A549 (cell line): Measurements from ENCODE around the gene NCKIPSD.

Experiments used
- CHD2 ChIP-seq: fragments of 150-350 bp; IDR thresholded peaks from 2 replicates; pipeline ENCODE4 v1.6.1; 2014; ENCODE audit warnings: low read length; ENCODE audit not compliant: partially characterized antibody
- HDAC2 ChIP-seq: fragments of 200-600 bp; sonication (generic); IDR thresholded peaks from 2 replicates; pipeline ENCODE4 v1.6.1; 2016
- POLR2A ChIP-seq: IDR thresholded peaks from 2 replicates; pipeline ENCODE4 v1.6.1; 2012; ENCODE audit warnings: mild to moderate bottlenecking, low read length
- TF ChIP-seq, protein P1 (sequence below): IDR thresholded peaks from 2 replicates; pipeline ENCODE4 v1.6.1; 2012
- TF ChIP-seq, protein P2 (sequence below): fragments of 150-350 bp; IDR thresholded peaks from 2 replicates; pipeline ENCODE4 v1.6.1; 2014; ENCODE audit warnings: low read depth, mild to moderate bottlenecking, low read length

DNA sequence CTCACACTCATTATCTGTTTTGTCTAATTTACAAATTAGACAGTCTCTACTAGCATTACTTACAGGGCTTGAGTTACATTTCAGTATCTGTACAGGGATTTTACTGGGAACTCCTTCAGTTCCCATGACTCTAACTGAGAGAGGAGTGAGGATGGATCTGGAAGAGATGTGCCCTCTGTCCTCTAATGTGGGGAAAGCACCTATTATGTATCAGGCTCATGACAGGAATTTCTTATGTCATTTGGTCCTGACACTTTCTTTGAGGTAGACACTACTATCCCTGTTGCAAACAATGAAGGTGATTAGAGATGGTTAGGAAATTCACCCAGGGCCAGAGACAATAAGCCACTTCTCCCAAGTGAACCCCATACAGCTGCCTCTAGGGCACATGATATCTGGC, 10.9 kb upstream of the NCKIPSD start:
- TF ChIP-seq, protein P1, sequence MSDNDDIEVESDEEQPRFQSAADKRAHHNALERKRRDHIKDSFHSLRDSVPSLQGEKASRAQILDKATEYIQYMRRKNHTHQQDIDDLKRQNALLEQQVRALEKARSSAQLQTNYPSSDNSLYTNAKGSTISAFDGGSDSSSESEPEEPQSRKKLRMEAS = no peak
- TF ChIP-seq CHD2 (no peak), HDAC2 (no peak), POLR2A (no peak)
- TF ChIP-seq, protein P2, sequence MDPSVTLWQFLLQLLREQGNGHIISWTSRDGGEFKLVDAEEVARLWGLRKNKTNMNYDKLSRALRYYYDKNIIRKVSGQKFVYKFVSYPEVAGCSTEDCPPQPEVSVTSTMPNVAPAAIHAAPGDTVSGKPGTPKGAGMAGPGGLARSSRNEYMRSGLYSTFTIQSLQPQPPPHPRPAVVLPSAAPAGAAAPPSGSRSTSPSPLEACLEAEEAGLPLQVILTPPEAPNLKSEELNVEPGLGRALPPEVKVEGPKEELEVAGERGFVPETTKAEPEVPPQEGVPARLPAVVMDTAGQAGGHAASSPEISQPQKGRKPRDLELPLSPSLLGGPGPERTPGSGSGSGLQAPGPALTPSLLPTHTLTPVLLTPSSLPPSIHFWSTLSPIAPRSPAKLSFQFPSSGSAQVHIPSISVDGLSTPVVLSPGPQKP = no peak
